ENCODE data around the gene GALNT6. TPM values are rescaled to one million over a fixed set of nuclear protein-coding genes. Genes with fewer than 3 reads are reported as not detected.

Gene GALNT6
- total and polyA plus RNA-seq, 2 of the 13 experiments (the other 11 are each of a cell fraction or from before 2014, with no cell fraction given), result 1.0 to 1.1 TPM

DNA sequence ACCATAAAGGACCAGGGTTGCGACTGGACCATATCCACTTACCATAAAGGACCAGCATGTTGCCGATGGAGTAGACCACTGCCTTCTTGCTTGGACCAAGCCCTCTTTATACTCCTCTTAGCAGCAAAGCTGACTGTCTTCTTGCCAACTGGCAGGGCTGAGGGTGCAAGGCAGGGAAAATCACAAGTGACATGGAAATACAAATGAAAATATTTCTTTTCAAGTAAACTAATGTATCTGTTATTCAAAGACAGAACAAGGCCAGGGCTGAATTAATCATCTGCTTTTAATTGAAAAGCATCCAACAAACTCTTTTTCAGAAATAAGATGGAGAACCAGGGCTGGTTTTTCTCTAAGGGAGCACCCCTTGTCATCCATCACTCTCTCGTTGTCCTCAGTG lies 44.6 kb downstream of the GALNT6 start, which contains the start of gene CELA1:
CELA1 (minus strand) TSS at position 99 of the 400 bp plus-strand sequence; CDS start at position 58, 41 bp downstream.
- no peak within 1 kb of the TSS for H3K4me2 ChIP-seq (ENCODE audit: low read depth, low read length)
- H3K9me3 ChIP-seq (ENCODE audit: low read length), result no peaks in the 10 kb centered on the region
- H3K9ac ChIP-seq (ENCODE audit: insufficient read depth, low read depth, low read length), result no peak within 1 kb of the TSS
- H3K27ac ChIP-seq (ENCODE audit: extremely low read length, insufficient read depth, low read length), result no peak within 1 kb of the TSS
- FAIRE-seq, result no peak
- H4K20me1 ChIP-seq (ENCODE audit: insufficient read depth, low read length), result no peaks in the 10 kb centered on the region
- no TSS peak for BruUV-seq (replicated peaks)
- no peaks in the 10 kb centered on the region for H3K79me2 ChIP-seq (ENCODE audit: insufficient read depth, low read length)
- DNase-seq (ENCODE audit: low spot score), result no peak
- no peaks in the 10 kb centered on the region for H3K36me3 ChIP-seq (replicated peaks in 1 of 2; ENCODE audit: control insufficient read depth in 1 of 2, insufficient read depth in 2 of 2, low read length in 2 of 2)
- ATAC-seq, result no peak
- in situ Hi-C loops (cut with HindIII; ENCODE audit: extremely low pct_ligation_motif_present, low pct_unique_long_range_greater_than_20kb) (no loop called here), intact Hi-C loops (cut with micrococcal nuclease; ENCODE audit: unreplicated experiment) (loop anchor here (10.0 kb wide), 1 partner anchor 582 kb away; the partner anchor contains the start of gene ATF1)
- TF ChIP-seq EED (CRISPR knock-in tag; IDR thresholded peaks at IDR 0.05), result no peak
- 47% methylated on average over 3 of the region's 3 CpGs for WGBS (ENCODE audit: low lambda C conversion rate)
- CTCF ChIA-PET (ENCODE audit: low intra/inter-chr PET ratio, low total read pairs), result no interaction called here
- peaks cover 0 to 2% of the 10 kb centered on the region in 2 experiments; a peak in 2 of 5 replicates for H3K27me3 ChIP-seq (ENCODE audit: control insufficient read depth in 1 of 2, insufficient read depth in 2 of 2, low read length in 2 of 2)
- no peak within 1 kb of the TSS for H3K4me3 ChIP-seq (replicated peaks in 1 of 3; ENCODE audit: insufficient read depth in 1 of 3, low read depth in 2 of 3, low read length in 3 of 3)
- no peak within 1 kb of the TSS for H2AFZ ChIP-seq (ENCODE audit: low read length)
- H3K4me1 ChIP-seq (ENCODE audit: insufficient read depth, low read length), result peaks cover 2% of the 10 kb centered on the region; the same call in 1 of the 2 replicates
- POLR2A ChIA-PET, result no interaction called here

DNA sequence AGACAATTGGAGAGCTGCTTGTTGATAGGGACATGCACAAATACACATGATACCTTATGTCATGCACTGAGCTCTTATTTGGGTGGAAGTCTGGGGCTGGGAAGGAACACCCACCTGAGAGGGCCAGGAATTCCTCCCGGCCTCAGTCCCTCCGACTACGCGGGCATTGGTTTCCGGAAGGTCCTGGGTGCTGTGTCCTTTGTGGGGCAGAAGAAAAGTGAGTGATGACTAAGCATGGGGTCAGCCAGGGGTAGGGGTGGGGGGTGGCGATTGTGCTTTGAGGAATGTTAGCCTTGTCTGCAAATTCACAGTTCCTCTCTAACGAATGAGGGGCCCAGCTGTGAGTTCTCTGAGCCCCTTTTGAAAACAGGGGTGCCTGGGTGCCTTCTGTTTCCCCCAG lies 45.5 kb downstream of the GALNT6 start:
- ATAC-seq, result no peak
- intact Hi-C loops (cut with micrococcal nuclease; ENCODE audit: unreplicated experiment), result loop anchor here (10.0 kb wide), 1 partner anchor 581 kb away; the partner anchor contains the start of gene ATF1
- no peak overlapping the region for H2AFZ ChIP-seq (ENCODE audit: low read length)

More for the DNA sequence above, 45.5 kb downstream of the GALNT6 start:
- POLR2A ChIA-PET, result no interaction called here
- Histone ChIP-seq H3K9ac (ENCODE audit: insufficient read depth, low read depth, low read length) (no peak overlapping the region), H3K79me2 (ENCODE audit: insufficient read depth, low read length) (no peaks in the 10 kb centered on the region), H3K27me3 (ENCODE audit: control insufficient read depth in 1 of 2, insufficient read depth in 2 of 2, low read length in 2 of 2) (peaks cover 0 to 2% of the 10 kb centered on the region in 2 experiments; a peak in 2 of 5 replicates), H3K27ac (ENCODE audit: extremely low read length, insufficient read depth, low read length) (no peak overlapping the region), H3K4me1 (ENCODE audit: insufficient read depth, low read length) (peaks cover 9% of the 10 kb centered on the region; the same call in 1 of the 2 replicates), H3K9me3 (ENCODE audit: low read length) (no peaks in the 10 kb centered on the region), H3K4me2 (ENCODE audit: low read depth, low read length) (no peak overlapping the region), H3K4me3 (replicated peaks in 1 of 3; ENCODE audit: insufficient read depth in 1 of 3, low read depth in 2 of 3, low read length in 3 of 3) (no peak overlapping the region), H3K36me3 (replicated peaks in 1 of 2; ENCODE audit: control insufficient read depth in 1 of 2, insufficient read depth in 2 of 2, low read length in 2 of 2) (no peaks in the 10 kb centered on the region), H4K20me1 (ENCODE audit: insufficient read depth, low read length) (no peaks in the 10 kb centered on the region)
- in situ Hi-C loops (cut with HindIII; ENCODE audit: extremely low pct_ligation_motif_present, low pct_unique_long_range_greater_than_20kb), result no loop called here
- DNase-seq (ENCODE audit: low spot score), result no peak
- 2% methylated on average over 6 of the region's 7 CpGs for WGBS (ENCODE audit: low lambda C conversion rate)
- CTCF ChIA-PET (ENCODE audit: low intra/inter-chr PET ratio, low total read pairs), result no interaction called here
- no peak for FAIRE-seq
- TF ChIP-seq TBX3 (IDR thresholded peaks at IDR 0.05; ENCODE audit: borderline replicate concordance) (no peak), POLR2AphosphoS2 (IDR thresholded peaks at IDR 0.05; ENCODE audit: low read depth, low read length) (no peak), SRSF1 (optimal IDR thresholded peaks at IDR 0.05; ENCODE audit: low read depth, low read length) (no peak), HOXA9 (CRISPR knock-in tag; IDR thresholded peaks at IDR 0.05; ENCODE audit: borderline replicate concordance) (no peak), EHMT2 (IDR thresholded peaks at IDR 0.05; ENCODE audit: borderline replicate concordance, low read depth, low read length) (no peak), TARDBP (CRISPR knock-in tag; IDR thresholded peaks at IDR 0.05) (no peak)
- TF ChIP-seq, protein P1, sequence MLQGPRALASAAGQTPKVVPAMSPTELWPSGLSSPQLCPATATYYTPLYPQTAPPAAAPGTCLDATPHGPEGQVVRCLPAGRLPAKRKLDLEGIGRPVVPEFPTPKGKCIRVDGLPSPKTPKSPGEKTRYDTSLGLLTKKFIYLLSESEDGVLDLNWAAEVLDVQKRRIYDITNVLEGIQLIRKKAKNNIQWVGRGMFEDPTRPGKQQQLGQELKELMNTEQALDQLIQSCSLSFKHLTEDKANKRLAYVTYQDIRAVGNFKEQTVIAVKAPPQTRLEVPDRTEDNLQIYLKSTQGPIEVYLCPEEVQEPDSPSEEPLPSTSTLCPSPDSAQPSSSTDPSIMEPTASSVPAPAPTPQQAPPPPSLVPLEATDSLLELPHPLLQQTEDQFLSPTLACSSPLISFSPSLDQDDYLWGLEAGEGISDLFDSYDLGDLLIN (CRISPR knock-in tag; IDR thresholded peaks at IDR 0.05; ENCODE audit: borderline replicate concordance), result no peak
- TF ChIP-seq, protein P2, sequence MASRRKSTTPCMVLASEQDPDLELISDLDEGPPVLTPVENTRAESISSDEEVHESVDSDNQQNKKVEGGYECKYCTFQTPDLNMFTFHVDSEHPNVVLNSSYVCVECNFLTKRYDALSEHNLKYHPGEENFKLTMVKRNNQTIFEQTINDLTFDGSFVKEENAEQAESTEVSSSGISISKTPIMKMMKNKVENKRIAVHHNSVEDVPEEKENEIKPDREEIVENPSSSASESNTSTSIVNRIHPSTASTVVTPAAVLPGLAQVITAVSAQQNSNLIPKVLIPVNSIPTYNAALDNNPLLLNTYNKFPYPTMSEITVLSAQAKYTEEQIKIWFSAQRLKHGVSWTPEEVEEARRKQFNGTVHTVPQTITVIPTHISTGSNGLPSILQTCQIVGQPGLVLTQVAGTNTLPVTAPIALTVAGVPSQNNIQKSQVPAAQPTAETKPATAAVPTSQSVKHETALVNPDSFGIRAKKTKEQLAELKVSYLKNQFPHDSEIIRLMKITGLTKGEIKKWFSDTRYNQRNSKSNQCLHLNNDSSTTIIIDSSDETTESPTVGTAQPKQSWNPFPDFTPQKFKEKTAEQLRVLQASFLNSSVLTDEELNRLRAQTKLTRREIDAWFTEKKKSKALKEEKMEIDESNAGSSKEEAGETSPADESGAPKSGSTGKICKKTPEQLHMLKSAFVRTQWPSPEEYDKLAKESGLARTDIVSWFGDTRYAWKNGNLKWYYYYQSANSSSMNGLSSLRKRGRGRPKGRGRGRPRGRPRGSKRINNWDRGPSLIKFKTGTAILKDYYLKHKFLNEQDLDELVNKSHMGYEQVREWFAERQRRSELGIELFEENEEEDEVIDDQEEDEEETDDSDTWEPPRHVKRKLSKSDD (CRISPR knock-in tag; IDR thresholded peaks at IDR 0.05; ENCODE audit: low read depth), result no peak
- no TSS peak for BruUV-seq (replicated peaks)

Data from HepG2 (cell line).